ENCODE measurements around the gene ZNF557. TPM values are rescaled to one million over a fixed set of nuclear protein-coding genes. Genes with fewer than 3 reads are reported as not detected.

The ZNF557 gene
- total RNA-seq (2021; fragmentation: NEBNext Ultra II Directional; extraction: Animal tissue kit (Norgen Biotek cat#: 25700)), result 5.8 and 7.4 TPM in 2 replicates
- polyA plus RNA-seq (2011; rRNA removed), result 1.2 and 1.4 TPM in 2 replicates
- 1.6 TPM for polyA plus RNA-seq (2011; cell fraction: cytosol; rRNA removed)
- 2.4 TPM for polyA plus RNA-seq (2011; cell fraction: nucleus; rRNA removed)
- 2.1 to 3.5 TPM (median 2.4 TPM) in 4 replicates for polyA plus RNA-seq (2012, experiment 1 of 2)
- polyA plus RNA-seq (2012, experiment 2 of 2), result 0.59 TPM
- polyA plus RNA-seq (2013, experiment 1 of 2), result 3.3 TPM
- polyA plus RNA-seq (2013, experiment 2 of 2), result 3.1 TPM
- 16.7 and 17.7 TPM in 2 replicates for polyA minus RNA-seq (2011; rRNA and poly(A)+ RNA removed)
- polyA minus RNA-seq (2011; cell fraction: cytosol; rRNA and poly(A)+ RNA removed), result 6.5 TPM
- polyA minus RNA-seq (2011; cell fraction: nucleus; rRNA and poly(A)+ RNA removed), result 15.8 TPM
- long read RNA-seq, experiment 1, full-length matches to known transcripts, result 1 of 3 reads
- long read RNA-seq, experiment 1, partial matches to known transcripts, result 0 of 3 reads
- long read RNA-seq, experiment 1, other reads (novel, unspliced or antisense), result 2 of 3 reads
- long read RNA-seq, experiment 2, partial matches to known transcripts, result 1 of 3 reads
- long read RNA-seq, experiment 2, other reads (novel, unspliced or antisense), result 0 of 3 reads

- Histone ChIP-seq H3K27ac (ENCODE audit: low read depth, low read length) (peak within 1 kb of the TSS; percentile 45; the same call in 1 of the 2 replicates), H3K36me3 (ENCODE audit: control insufficient read depth in 2 of 4, insufficient read depth in 4 of 4, low read length in 3 of 4) (peaks cover 5 to 19% (median 10%) of the 10 kb centered on the region in 4 experiments; a peak in 7 of 8 replicates), H3K4me1 (replicated peaks in 1 of 4; ENCODE audit: control insufficient read depth in 3 of 4, insufficient read depth in 4 of 4, low read length in 3 of 4) (no peaks in the 10 kb centered on the region), H4K20me1 (replicated peaks in 1 of 2; ENCODE audit: control insufficient read depth in 1 of 2, insufficient read depth in 2 of 2, low read length in 2 of 2) (no peaks in the 10 kb centered on the region), H3K4me2 (ENCODE audit: insufficient read depth in 1 of 2, low read depth in 2 of 2, low read length in 2 of 2) (peak within 1 kb of the TSS; percentile 66 to 79), H2BK120ac (replicated peaks; ENCODE audit: low read depth, low read length) (no peak within 1 kb of the TSS), H2AK5ac (ENCODE audit: low read depth, low read length) (no peak within 1 kb of the TSS), H2BK5ac (ENCODE audit: low read depth, low read length) (no peak within 1 kb of the TSS), H3K9me3 (ENCODE audit: insufficient read depth in 2 of 2, low read depth in 1 of 2, low read length in 1 of 2) (peaks cover 6 to 10% of the 10 kb centered on the region in 2 experiments; a peak in 2 of 4 replicates), H3K4me3 (ENCODE audit: extremely low read depth in 1 of 4, insufficient read depth in 2 of 4, low read depth in 3 of 4, low read length in 4 of 4) (peak within 1 kb of the TSS; percentile 85 to 95 (median 90)), H4K91ac (replicated peaks; ENCODE audit: insufficient read length, low read length) (no peak within 1 kb of the TSS), H3K79me1 (ENCODE audit: low read depth, low read length) (no peaks in the 10 kb centered on the region), H3K23me2 (ENCODE audit: low read depth, low read length) (peaks cover 2% of the 10 kb centered on the region; the same call in 1 of the 2 replicates), H3K56ac (replicated peaks; ENCODE audit: insufficient read length, low read depth, low read length) (no peak within 1 kb of the TSS), H3K9ac (replicated peaks in 1 of 4; ENCODE audit: extremely low read depth in 1 of 4, low read depth in 3 of 4, low read length in 3 of 4) (peak within 1 kb of the TSS; percentile 56 to 79 (median 58)), H2BK20ac (ENCODE audit: low read length) (no peak within 1 kb of the TSS), H3K23ac (ENCODE audit: insufficient read length) (no peak within 1 kb of the TSS), H3K27me3 (replicated peaks in 1 of 4; ENCODE audit: control insufficient read depth in 3 of 4, extremely low read depth in 1 of 4, insufficient read depth in 3 of 4, low read length in 3 of 4) (no peaks in the 10 kb centered on the region), H2BK15ac (ENCODE audit: low read length) (no peak within 1 kb of the TSS), H3K18ac (ENCODE audit: extremely low read depth, low read length) (no peak within 1 kb of the TSS; the same call in 1 of the 2 replicates), H4K8ac (ENCODE audit: extremely low read depth, insufficient read depth, low read length) (peak within 1 kb of the TSS; percentile 93; the same call in 1 of the 2 replicates), H2BK12ac (ENCODE audit: low read depth, low read length) (no peak within 1 kb of the TSS), H2AFZ (ENCODE audit: low read length) (peak within 1 kb of the TSS; percentile 88), H3K79me2 (ENCODE audit: control insufficient read depth in 1 of 2, insufficient read depth in 2 of 2, low read length in 2 of 2) (peaks cover 0 to 8% of the 10 kb centered on the region in 2 experiments; a peak in 2 of 4 replicates), H3K4ac (replicated peaks; ENCODE audit: insufficient read length, low read depth, low read length) (no peak within 1 kb of the TSS), H3K14ac (ENCODE audit: insufficient read length) (no peak within 1 kb of the TSS), H4K5ac (ENCODE audit: insufficient read length, low read depth, low read length) (peak within 1 kb of the TSS; percentile 93)
- 2% methylated on average over 51 of the region's 56 CpGs; no CpG with 5 or more reads in 1 of the 2 experiments for WGBS, 2 experiments (ENCODE audit: extremely low coverage in 1 of 2, insufficient coverage in 1 of 2, insufficient read length in 1 of 2, insufficient replicate concordance in 2 of 2, low coverage in 1 of 2, low lambda C conversion rate in 2 of 2, missing lambda C conversion rate in 1 of 2)
- ChIA-PET POLR2A (ENCODE audit: partially characterized antibody) (interaction anchor here (0.9 to 1.8 kb wide), 6 partner anchors 10 to 317 kb away, joined by 3 to 8 read pairs (median 3); no protein-coding TSS in a partner anchor), CTCF (ENCODE audit: partially characterized antibody) (interaction anchor here (0.5 to 1.1 kb wide), 2 partner anchors 311 to 1453 kb away, joined by 3 to 4 read pairs; no protein-coding TSS in a partner anchor)
- FAIRE-seq, result no peak
- DNase-seq (ENCODE audit: low read depth in 1 of 2, low spot score in 2 of 2), result peak; percentile 87 to 97
- no peak for TF ChIP-seq E2F6 (IDR thresholded peaks at IDR 0.05)
- TF ChIP-seq, protein P1, sequence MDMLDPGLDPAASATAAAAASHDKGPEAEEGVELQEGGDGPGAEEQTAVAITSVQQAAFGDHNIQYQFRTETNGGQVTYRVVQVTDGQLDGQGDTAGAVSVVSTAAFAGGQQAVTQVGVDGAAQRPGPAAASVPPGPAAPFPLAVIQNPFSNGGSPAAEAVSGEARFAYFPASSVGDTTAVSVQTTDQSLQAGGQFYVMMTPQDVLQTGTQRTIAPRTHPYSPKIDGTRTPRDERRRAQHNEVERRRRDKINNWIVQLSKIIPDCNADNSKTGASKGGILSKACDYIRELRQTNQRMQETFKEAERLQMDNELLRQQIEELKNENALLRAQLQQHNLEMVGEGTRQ (IDR thresholded peaks at IDR 0.05; ENCODE audit: low read length), result 0 out of 2 replicates have a peak, but pooled peaks have one; percentile 1
- peak; percentile 79 for TF ChIP-seq PHF8 (conservative IDR thresholded peaks at IDR 0.05; ENCODE audit: low read depth, low read length)
- peak; percentile 62 for TF ChIP-seq KDM4A (IDR thresholded peaks at IDR 0.05; ENCODE audit: low read depth, low read length, severe bottlenecking)
- TF ChIP-seq JUND (IDR thresholded peaks at IDR 0.05; ENCODE audit: low read length), result 0 out of 2 replicates have a peak, but pooled peaks have one; percentile 4
Measured at GRCh38 chr19:7069042-7069903, at the start of gene ZNF557. ZNF557 (plus strand) TSS chr19:7069703; CDS start chr19:7075075, 5,372 bp downstream.

All from H1 (cell line).